BE2C (cell line): Measurements from ENCODE around the gene CHD8.

Experiments
- DNase-seq: peaks from one replicate; pipeline ENCODE4 v3.0.0-alpha.2; 2020
- H3K27me3 ChIP-seq: fragments of 250-450 bp; sonication (Bioruptor Pico); 2 replicates; pipeline ENCODE4 v1.5.1; 2020; ENCODE audit warnings: mild to moderate bottlenecking
- H3K36me3 ChIP-seq: fragments of 250-450 bp; sonication (Bioruptor Pico); 2 replicates; pipeline ENCODE4 v1.5.1; 2020; ENCODE audit warnings: mild to moderate bottlenecking
- H3K4me1 ChIP-seq: fragments of 250-450 bp; sonication (Bioruptor Pico); 2 replicates; pipeline ENCODE4 v1.5.1; 2020
- H3K4me3 ChIP-seq: 2 replicates; pipeline ENCODE4 v1.5.1; 2011; ENCODE audit warnings: low read depth, low read length
- H3K9me3 ChIP-seq: fragments of 250-450 bp; sonication (Bioruptor Pico); 2 replicates; pipeline ENCODE4 v1.5.1; 2020
- CTCF ChIP-seq: IDR thresholded peaks from 2 replicates; pipeline ENCODE4 v1.5.1; 2012; ENCODE audit warnings: mild to moderate bottlenecking, low read depth, low read length

CHD8 gene

GRCh38 chr14:21367582-21368144 is 88.3 kb downstream of the CHD8 start:
- Histone ChIP-seq H3K36me3 (peaks cover 100% of the 10 kb centered on the region), H3K27me3 (no peaks in the 10 kb centered on the region), H3K4me3 (no peak overlapping the region), H3K4me1 (no peaks in the 10 kb centered on the region), H3K9me3 (no peaks in the 10 kb centered on the region)
- no peak for TF ChIP-seq CTCF
- DNase-seq = no peak

GRCh38 chr14:21356511-21356910 is 99.4 kb downstream of the CHD8 start:
- no peaks in the 10 kb centered on the region for H3K4me1 ChIP-seq
- DNase-seq = no peak

GRCh38 chr14:21352587-21352986 is 103.3 kb downstream of the CHD8 start:
- Histone ChIP-seq H3K36me3 (peaks cover 67% of the 10 kb centered on the region), H3K9me3 (no peaks in the 10 kb centered on the region), H3K4me1 (no peaks in the 10 kb centered on the region), H3K27me3 (0 out of 2 replicates have a peak, but pooled peaks cover 3% of the 10 kb centered on the region), H3K4me3 (no peak overlapping the region)
- TF ChIP-seq CTCF = no peak
- DNase-seq = no peak

More at GRCh38 chr14:21356511-21356910, 99.4 kb downstream of the CHD8 start:
- Histone ChIP-seq H3K36me3 (peaks cover 92% of the 10 kb centered on the region), H3K9me3 (no peaks in the 10 kb centered on the region), H3K4me3 (no peak overlapping the region), H3K27me3 (no peaks in the 10 kb centered on the region)
- no peak for TF ChIP-seq CTCF

- Histone ChIP-seq H3K36me3 (peaks cover 49% of the 10 kb centered on the region), H3K4me1 (no peaks in the 10 kb centered on the region), H3K27me3 (peaks cover 12% of the 10 kb centered on the region), H3K4me3 (no peak overlapping the region), H3K9me3 (no peaks in the 10 kb centered on the region)
- DNase-seq = no peak
- TF ChIP-seq CTCF = no peak
These were observed 105.4 kb downstream of the CHD8 start for GRCh38 chr14:21350539-21350938.

- no peaks in the 10 kb centered on the region for H3K4me1 ChIP-seq
- no peaks in the 10 kb centered on the region for H3K9me3 ChIP-seq
- TF ChIP-seq CTCF = no peak
- H3K36me3 ChIP-seq = peaks cover 18% of the 10 kb centered on the region
- no peak overlapping the region for H3K4me3 ChIP-seq
- peaks cover 12% of the 10 kb centered on the region for H3K27me3 ChIP-seq
- no peak for DNase-seq
These were observed 108.7 kb downstream of the CHD8 start for GRCh38 chr14:21347201-21347600.

- H3K27me3 ChIP-seq = peaks cover 12% of the 10 kb centered on the region
- peaks cover 14% of the 10 kb centered on the region for H3K36me3 ChIP-seq
- no peaks in the 10 kb centered on the region for H3K4me1 ChIP-seq
- no peak overlapping the region for H3K4me3 ChIP-seq
- TF ChIP-seq CTCF = no peak
- H3K9me3 ChIP-seq = no peaks in the 10 kb centered on the region
- DNase-seq = no peak
These were observed 109.3 kb downstream of the CHD8 start for GRCh38 chr14:21346532-21347135.
